ENCODE measurements around the gene HOMER3. TPM values are rescaled to one million over a fixed set of nuclear protein-coding genes. Genes with fewer than 3 reads are reported as not detected.

HOMER3 gene
- total and polyA plus RNA-seq, 2 of the 13 experiments (the other 11 are each of a cell fraction or from before 2014, with no cell fraction given), result 21.3 to 27.3 TPM

DNA sequence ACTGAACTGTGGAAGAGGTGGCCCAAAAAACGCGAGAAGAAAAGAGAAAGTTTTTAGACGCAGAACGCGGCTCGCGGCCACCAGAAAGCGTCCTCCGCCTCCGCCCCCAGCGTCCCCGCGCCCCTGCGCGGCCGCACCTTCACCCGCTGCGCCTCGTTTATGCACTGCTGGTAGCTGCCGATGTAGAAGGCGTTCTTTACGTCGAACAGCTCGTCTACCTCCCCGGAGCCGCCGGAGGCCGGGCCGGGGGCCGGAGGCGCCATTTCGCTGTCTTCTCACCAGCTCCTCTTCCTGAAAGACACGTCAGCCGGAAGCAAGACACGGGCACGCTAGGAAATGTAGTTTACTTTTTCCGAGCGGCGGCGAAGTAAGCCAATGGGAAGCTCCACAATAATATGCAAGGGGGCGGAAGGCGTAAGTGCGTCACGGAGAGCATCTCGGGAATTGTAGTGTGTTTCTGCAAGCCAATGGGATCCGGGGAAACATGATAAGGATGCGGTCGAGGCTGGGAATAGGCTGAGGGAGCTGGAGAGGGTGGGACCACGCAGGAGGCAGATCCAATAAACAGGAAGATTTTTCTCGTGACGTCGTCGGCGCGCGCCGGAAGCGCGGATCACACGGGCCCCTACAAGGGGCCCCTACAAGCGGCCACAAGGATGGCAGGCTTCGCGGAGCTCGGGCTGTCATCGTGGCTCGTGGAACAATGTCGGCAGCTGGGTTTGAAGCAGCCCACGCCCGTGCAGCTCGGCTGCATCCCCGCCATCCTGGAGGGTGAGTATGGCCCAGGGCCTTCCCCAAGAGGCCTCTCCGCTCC lies 21.7 kb downstream of the HOMER3 start, which contains the start of the genes COPE and DDX49:
Gene COPE (minus strand): TSS at position 302 of the 814 bp plus-strand sequence. CDS start 39 bp downstream, at position 263.
Gene DDX49 (plus strand): TSS at position 630 of the 814 bp plus-strand sequence. CDS start 27 bp downstream, at position 657.
- no peaks in the 10 kb centered on the region; a peak in 1 of 5 replicates for H3K27me3 ChIP-seq (ENCODE audit: control insufficient read depth in 1 of 2, insufficient read depth in 2 of 2, low read length in 2 of 2)
- peak within 1 kb of the TSS; percentile 96 for H3K9ac ChIP-seq (ENCODE audit: insufficient read depth, low read depth, low read length)
- FAIRE-seq (peak; percentile 100), DNase-seq (ENCODE audit: low spot score) (peak; percentile 100), ATAC-seq (peak; percentile 95)
- H4K20me1 ChIP-seq (ENCODE audit: insufficient read depth, low read length), result peaks cover 28% of the 10 kb centered on the region; the same call in 1 of the 2 replicates
- peaks cover 12 to 32% of the 10 kb centered on the region in 2 experiments for H3K36me3 ChIP-seq (replicated peaks in 1 of 2; ENCODE audit: control insufficient read depth in 1 of 2, insufficient read depth in 2 of 2, low read length in 2 of 2)
- BruUV-seq (replicated peaks), result no TSS peak
- in situ Hi-C loops (cut with HindIII; ENCODE audit: extremely low pct_ligation_motif_present, low pct_unique_long_range_greater_than_20kb), result no loop called here
- WGBS (ENCODE audit: low lambda C conversion rate), result under 1% methylated on average over 25 of the region's 72 CpGs
- peak within 1 kb of the TSS; percentile 66 for H2AFZ ChIP-seq (ENCODE audit: low read length)
- H3K9me3 ChIP-seq (ENCODE audit: low read length), result no peaks in the 10 kb centered on the region
- H3K79me2 ChIP-seq (ENCODE audit: insufficient read depth, low read length), result peaks cover 45% of the 10 kb centered on the region
- ChIA-PET POLR2A (interaction anchor here (0.7 to 2.1 kb wide), 23 partner anchors 8 to 362 kb away, joined by 3 to 17 read pairs (median 4); partner anchors contain the start of genes CERS1 and UPF1), CTCF (ENCODE audit: low intra/inter-chr PET ratio, low total read pairs) (no interaction called here)
- H3K4me3 ChIP-seq (replicated peaks in 1 of 3; ENCODE audit: insufficient read depth in 1 of 3, low read depth in 2 of 3, low read length in 3 of 3), result peak within 1 kb of the TSS; percentile 79 to 100 (median 97)
- peak within 1 kb of the TSS; percentile 85 for H3K27ac ChIP-seq (ENCODE audit: extremely low read length, insufficient read depth, low read length)
- intact Hi-C loops (cut with micrococcal nuclease; ENCODE audit: unreplicated experiment), result no loop called here
- H3K4me2 ChIP-seq (ENCODE audit: low read depth, low read length), result peak within 1 kb of the TSS; percentile 100
- H3K4me1 ChIP-seq (ENCODE audit: insufficient read depth, low read length), result peaks cover 35% of the 10 kb centered on the region
- TF ChIP-seq RFX3 (CRISPR knock-in tag; IDR thresholded peaks at IDR 0.05) (0 out of 2 replicates have a peak, but pooled peaks have one; percentile 14), JUNB (CRISPR knock-in tag; IDR thresholded peaks at IDR 0.05; ENCODE audit: borderline replicate concordance) (no peak), FOXJ3 (CRISPR knock-in tag; IDR thresholded peaks at IDR 0.05; ENCODE audit: borderline replicate concordance) (peak; percentile 42; the same call in 1 of the 2 replicates), REPIN1 (CRISPR knock-in tag; IDR thresholded peaks at IDR 0.05; ENCODE audit: borderline replicate concordance, low read depth) (peak; percentile 49; the same call in 1 of the 2 replicates), ZNF530 (CRISPR knock-in tag; IDR thresholded peaks at IDR 0.05; ENCODE audit: low read depth) (no peak), NRL (CRISPR knock-in tag; IDR thresholded peaks at IDR 0.05; ENCODE audit: borderline replicate concordance) (0 out of 2 replicates have a peak, but pooled peaks have one; percentile 39), ZNF329 (CRISPR knock-in tag; IDR thresholded peaks at IDR 0.05; ENCODE audit: low read depth) (no peak), ATF1 (CRISPR knock-in tag; IDR thresholded peaks at IDR 0.05) (peak; percentile 99), ZNF577 (CRISPR knock-in tag; IDR thresholded peaks at IDR 0.05; ENCODE audit: borderline replicate concordance, low read depth) (no peak), ATRX (CRISPR knock-in tag; IDR thresholded peaks at IDR 0.05; ENCODE audit: borderline replicate concordance) (no peak), JDP2 (CRISPR knock-in tag; IDR thresholded peaks at IDR 0.05; ENCODE audit: borderline replicate concordance) (no peak), SP4 (CRISPR knock-in tag; IDR thresholded peaks at IDR 0.05) (peak; percentile 78), ZNF24 (IDR thresholded peaks at IDR 0.05) (no peak), HNRNPL (IDR thresholded peaks at IDR 0.05; ENCODE audit: low read depth, low read length) (0 out of 2 replicates have a peak, but pooled peaks have one; percentile 17), CC2D1A (CRISPR knock-in tag; IDR thresholded peaks at IDR 0.05) (no peak), NCOA2 (CRISPR knock-in tag; IDR thresholded peaks at IDR 0.05) (0 out of 2 replicates have a peak, but pooled peaks have one; percentile 7), ZFP90 (CRISPR knock-in tag; IDR thresholded peaks at IDR 0.05; ENCODE audit: borderline replicate concordance) (peak; percentile 68; the same call in 1 of the 2 replicates)
- TF ChIP-seq, protein P1, sequence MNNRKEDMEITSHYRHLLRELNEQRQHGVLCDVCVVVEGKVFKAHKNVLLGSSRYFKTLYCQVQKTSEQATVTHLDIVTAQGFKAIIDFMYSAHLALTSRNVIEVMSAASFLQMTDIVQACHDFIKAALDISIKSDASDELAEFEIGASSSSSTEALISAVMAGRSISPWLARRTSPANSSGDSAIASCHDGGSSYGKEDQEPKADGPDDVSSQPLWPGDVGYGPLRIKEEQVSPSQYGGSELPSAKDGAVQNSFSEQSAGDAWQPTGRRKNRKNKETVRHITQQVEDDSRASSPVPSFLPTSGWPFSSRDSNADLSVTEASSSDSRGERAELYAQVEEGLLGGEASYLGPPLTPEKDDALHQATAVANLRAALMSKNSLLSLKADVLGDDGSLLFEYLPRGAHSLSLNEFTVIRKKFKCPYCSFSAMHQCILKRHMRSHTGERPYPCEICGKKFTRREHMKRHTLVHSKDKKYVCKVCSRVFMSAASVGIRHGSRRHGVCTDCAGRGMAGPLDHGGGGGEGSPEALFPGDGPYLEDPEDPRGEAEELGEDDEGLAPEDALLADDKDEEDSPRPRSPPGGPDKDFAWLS (CRISPR knock-in tag; IDR thresholded peaks at IDR 0.05; ENCODE audit: borderline replicate concordance), result no peak
- TF ChIP-seq, protein P2, sequence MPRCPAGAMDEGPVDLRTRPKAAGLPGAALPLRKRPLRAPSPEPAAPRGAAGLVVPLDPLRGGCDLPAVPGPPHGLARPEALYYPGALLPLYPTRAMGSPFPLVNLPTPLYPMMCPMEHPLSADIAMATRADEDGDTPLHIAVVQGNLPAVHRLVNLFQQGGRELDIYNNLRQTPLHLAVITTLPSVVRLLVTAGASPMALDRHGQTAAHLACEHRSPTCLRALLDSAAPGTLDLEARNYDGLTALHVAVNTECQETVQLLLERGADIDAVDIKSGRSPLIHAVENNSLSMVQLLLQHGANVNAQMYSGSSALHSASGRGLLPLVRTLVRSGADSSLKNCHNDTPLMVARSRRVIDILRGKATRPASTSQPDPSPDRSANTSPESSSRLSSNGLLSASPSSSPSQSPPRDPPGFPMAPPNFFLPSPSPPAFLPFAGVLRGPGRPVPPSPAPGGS (CRISPR knock-in tag; IDR thresholded peaks at IDR 0.05), result peak; percentile 24; the same call in 1 of the 2 replicates
- TF ChIP-seq, protein P3, sequence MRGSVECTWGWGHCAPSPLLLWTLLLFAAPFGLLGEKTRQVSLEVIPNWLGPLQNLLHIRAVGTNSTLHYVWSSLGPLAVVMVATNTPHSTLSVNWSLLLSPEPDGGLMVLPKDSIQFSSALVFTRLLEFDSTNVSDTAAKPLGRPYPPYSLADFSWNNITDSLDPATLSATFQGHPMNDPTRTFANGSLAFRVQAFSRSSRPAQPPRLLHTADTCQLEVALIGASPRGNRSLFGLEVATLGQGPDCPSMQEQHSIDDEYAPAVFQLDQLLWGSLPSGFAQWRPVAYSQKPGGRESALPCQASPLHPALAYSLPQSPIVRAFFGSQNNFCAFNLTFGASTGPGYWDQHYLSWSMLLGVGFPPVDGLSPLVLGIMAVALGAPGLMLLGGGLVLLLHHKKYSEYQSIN (CRISPR knock-in tag; IDR thresholded peaks at IDR 0.05; ENCODE audit: borderline replicate concordance), result no peak
